Measurements from ENCODE around the gene PGP. TPM values are rescaled to one million over a fixed set of nuclear protein-coding genes. Genes with fewer than 3 reads are reported as not detected.
"Not testable (repeated sequence)": the region's sequence is repeated elsewhere in the genome, so short reads cannot be mapped to it uniquely, and the experiment has no call there.

PGP gene
- total and polyA plus RNA-seq, 10 of the 15 experiments (the other 5 are each of a cell fraction or from before 2014, with no cell fraction given), result 0.42 to 28.0 (median 12.1) TPM

GRCh38 chr16:2204416-2205103 lies 10.1 kb downstream of the PGP start:
- POLR2A ChIA-PET, result interaction anchor here (0.6 to 1.4 kb wide), 3 partner anchors 9 to 46 kb away, joined by 3 to 5 read pairs (median 3); partner anchors contain the start of gene PGP
- DNase-seq (ENCODE audit: low read depth, low spot score) (no peak), FAIRE-seq (no peak), ATAC-seq (peak; percentile 11)
- in situ Hi-C loops (cut with MboI) (no loop called here), intact Hi-C loops (cut with micrococcal nuclease; ENCODE audit: unreplicated experiment) (loop anchor here (5.0 kb wide), 1 partner anchor 48 kb away; the partner anchor contains the start of gene ECI1)
- Histone ChIP-seq H3K27me3 (replicated peaks in 1 of 2; ENCODE audit: control insufficient read depth in 2 of 2, insufficient read depth in 2 of 2, low read length in 1 of 2) (no peaks in the 10 kb centered on the region), H2AFZ (ENCODE audit: control insufficient read depth, low read depth, low read length) (peak overlapping the region; percentile 84), H3K4me1 (ENCODE audit: control insufficient read depth, insufficient read depth, low read length) (peaks cover 6% of the 10 kb centered on the region; the same call in 1 of the 2 replicates), H3K36me3 (ENCODE audit: control insufficient read depth in 2 of 2, insufficient read depth in 2 of 2, low read length in 1 of 2) (peaks cover 8 to 16% of the 10 kb centered on the region in 2 experiments; a peak in 3 of 4 replicates), H3K4me2 (ENCODE audit: control insufficient read depth, insufficient read depth) (peak overlapping the region; percentile 89), H3K4me3 (peak overlapping the region; percentile 93), H4K20me1 (ENCODE audit: control insufficient read depth, insufficient read depth) (no peaks in the 10 kb centered on the region), H3K9ac (ENCODE audit: control insufficient read depth, insufficient read depth, low read length) (peak overlapping the region; percentile 78), H3K9me3 (replicated peaks; ENCODE audit: control insufficient read depth, insufficient read depth, low read length) (no peaks in the 10 kb centered on the region), H3K27ac (ENCODE audit: control insufficient read depth, insufficient read depth) (peak overlapping the region; percentile 96), H3K79me2 (ENCODE audit: control insufficient read depth, insufficient read depth, low read length) (peaks cover 20% of the 10 kb centered on the region)
- RAD21 ChIA-PET (ENCODE audit: unreplicated experiment), result interaction anchor here (1.0 kb wide), 1 partner anchor 47 kb away, joined by 3 read pairs; the partner anchor contains the start of gene ECI1
- TF ChIP-seq RBBP5 (conservative IDR thresholded peaks at IDR 0.05) (no peak), SMAD1 (IDR thresholded peaks at IDR 0.05; ENCODE audit: low read depth, partially characterized antibody) (no peak), ZZZ3 (IDR thresholded peaks at IDR 0.05; ENCODE audit: control insufficient read depth, insufficient read length, low read depth) (no peak), MLLT1 (IDR thresholded peaks at IDR 0.05) (no peak; the same call in 1 of the 2 replicates), E2F4 (IDR thresholded peaks at IDR 0.05; ENCODE audit: low read depth, low read length) (0 out of 2 replicates have a peak, but pooled peaks have one; percentile 6), ZNF24 (IDR thresholded peaks at IDR 0.05) (no peak), CREB1 (IDR thresholded peaks at IDR 0.05; ENCODE audit: low read depth) (no peak), POU2F2 (IDR thresholded peaks at IDR 0.05; ENCODE audit: borderline replicate concordance, low read depth, low read length) (no peak)
- SMC1A ChIA-PET (ENCODE audit: uncharacterized antibody, unreplicated experiment), result no interaction called here
- CTCF ChIA-PET, result interaction anchor here (1.3 kb wide), 1 partner anchor 10 kb away, joined by 6 read pairs; the partner anchor contains the start of gene PGP
- 78% methylated on average over 12 of the region's 13 CpGs for WGBS (ENCODE audit: insufficient coverage, insufficient replicate concordance, low lambda C conversion rate, missing lambda C conversion rate)
- BruUV-seq (replicated peaks), result TSS peak; percentile 74

- H3K79me2 ChIP-seq (ENCODE audit: control insufficient read depth, insufficient read depth, low read length), result peaks cover 20% of the 10 kb centered on the region
- BruUV-seq (replicated peaks); H3K9me3 ChIP-seq (replicated peaks; ENCODE audit: control insufficient read depth, insufficient read depth, low read length); H2AFZ ChIP-seq (ENCODE audit: control insufficient read depth, low read depth, low read length); SMC1A ChIA-PET (ENCODE audit: uncharacterized antibody, unreplicated experiment); H3K4me2 ChIP-seq (ENCODE audit: control insufficient read depth, insufficient read depth); DNase-seq (ENCODE audit: low read depth, low spot score); H3K36me3 ChIP-seq (ENCODE audit: control insufficient read depth in 2 of 2, insufficient read depth in 2 of 2, low read length in 1 of 2); H3K27ac ChIP-seq (ENCODE audit: control insufficient read depth, insufficient read depth); H4K20me1 ChIP-seq (ENCODE audit: control insufficient read depth, insufficient read depth); ATAC-seq; H3K27me3 ChIP-seq (replicated peaks in 1 of 2; ENCODE audit: control insufficient read depth in 2 of 2, insufficient read depth in 2 of 2, low read length in 1 of 2); in situ Hi-C loops (cut with MboI); intact Hi-C loops (cut with micrococcal nuclease; ENCODE audit: unreplicated experiment); H3K9ac ChIP-seq (ENCODE audit: control insufficient read depth, insufficient read depth, low read length); H3K4me1 ChIP-seq (ENCODE audit: control insufficient read depth, insufficient read depth, low read length); FAIRE-seq; CTCF ChIA-PET; H3K4me3 ChIP-seq: not testable (repeated sequence)
- 73% methylated on average over 7 of the region's 8 CpGs for WGBS (ENCODE audit: insufficient coverage, insufficient replicate concordance, low lambda C conversion rate, missing lambda C conversion rate)
- ChIA-PET RAD21 (ENCODE audit: unreplicated experiment) (interaction anchor here (0.6 kb wide), 1 partner anchor 255 kb away, joined by 4 read pairs; no protein-coding TSS in a partner anchor), POLR2A (interaction anchor here (0.6 to 0.7 kb wide), 2 partner anchors 43 to 144 kb away, joined by 3 to 5 read pairs; no protein-coding TSS in a partner anchor)
Observed at GRCh38 chr16:2203119-2203688, 11.4 kb downstream of the PGP start.
